ENCODE data around the gene OR1F1. TPM values are rescaled to one million over a fixed set of nuclear protein-coding genes. Genes with fewer than 3 reads are reported as not detected.

The OR1F1 gene
- total and polyA plus RNA-seq, 9 of the 15 experiments (the other 6 are each of a cell fraction or from before 2014, with no cell fraction given): 0.15 to 0.61 (median 0.35) TPM; not detected in 3

DNA sequence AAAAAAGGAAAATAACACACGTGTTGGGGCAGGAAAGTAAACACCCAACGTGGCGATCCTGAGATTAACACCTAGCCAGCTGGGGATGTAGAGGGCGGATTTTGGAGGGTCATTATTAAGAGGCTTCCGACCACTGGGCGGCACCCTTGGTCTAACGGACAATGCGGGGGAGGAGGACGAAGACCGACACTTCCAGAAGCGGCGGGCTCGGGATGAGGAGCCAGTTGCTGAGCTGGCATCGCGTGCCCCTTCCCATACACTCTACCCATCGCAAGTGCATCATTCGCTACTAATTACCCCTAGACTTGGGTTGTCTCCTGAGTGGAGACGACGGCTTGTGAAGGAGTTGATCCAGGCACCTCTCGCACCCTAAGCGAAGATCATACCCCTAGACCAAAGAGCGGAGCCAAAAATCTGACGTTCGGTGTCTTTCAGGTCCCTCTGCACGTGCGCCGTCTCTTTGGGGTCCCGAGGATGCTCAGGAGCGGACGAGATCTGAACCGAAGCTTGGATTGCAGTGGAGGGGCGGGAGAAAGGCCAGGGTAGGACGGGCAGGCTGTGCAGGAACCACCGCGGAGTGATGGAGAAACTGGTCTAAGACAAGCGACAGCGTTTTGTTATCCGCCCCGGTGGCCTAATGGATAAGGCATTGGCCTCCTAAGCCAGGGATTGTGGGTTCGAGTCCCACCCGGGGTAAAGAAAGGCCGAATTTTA lies 35.6 kb upstream of the OR1F1 start (continued):
- TF ChIP-seq, protein P1, sequence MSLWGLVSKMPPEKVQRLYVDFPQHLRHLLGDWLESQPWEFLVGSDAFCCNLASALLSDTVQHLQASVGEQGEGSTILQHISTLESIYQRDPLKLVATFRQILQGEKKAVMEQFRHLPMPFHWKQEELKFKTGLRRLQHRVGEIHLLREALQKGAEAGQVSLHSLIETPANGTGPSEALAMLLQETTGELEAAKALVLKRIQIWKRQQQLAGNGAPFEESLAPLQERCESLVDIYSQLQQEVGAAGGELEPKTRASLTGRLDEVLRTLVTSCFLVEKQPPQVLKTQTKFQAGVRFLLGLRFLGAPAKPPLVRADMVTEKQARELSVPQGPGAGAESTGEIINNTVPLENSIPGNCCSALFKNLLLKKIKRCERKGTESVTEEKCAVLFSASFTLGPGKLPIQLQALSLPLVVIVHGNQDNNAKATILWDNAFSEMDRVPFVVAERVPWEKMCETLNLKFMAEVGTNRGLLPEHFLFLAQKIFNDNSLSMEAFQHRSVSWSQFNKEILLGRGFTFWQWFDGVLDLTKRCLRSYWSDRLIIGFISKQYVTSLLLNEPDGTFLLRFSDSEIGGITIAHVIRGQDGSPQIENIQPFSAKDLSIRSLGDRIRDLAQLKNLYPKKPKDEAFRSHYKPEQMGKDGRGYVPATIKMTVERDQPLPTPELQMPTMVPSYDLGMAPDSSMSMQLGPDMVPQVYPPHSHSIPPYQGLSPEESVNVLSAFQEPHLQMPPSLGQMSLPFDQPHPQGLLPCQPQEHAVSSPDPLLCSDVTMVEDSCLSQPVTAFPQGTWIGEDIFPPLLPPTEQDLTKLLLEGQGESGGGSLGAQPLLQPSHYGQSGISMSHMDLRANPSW (CRISPR knock-in tag; IDR thresholded peaks at IDR 0.05): no peak
- TF ChIP-seq ZNF12 (CRISPR knock-in tag; IDR thresholded peaks at IDR 0.05) (peak; percentile 67; the same call in 1 of the 2 replicates), PTBP1 (IDR thresholded peaks at IDR 0.05; ENCODE audit: low read depth, low read length) (no peak), SMARCA4 (IDR thresholded peaks at IDR 0.05) (0 out of 2 replicates have a peak, but pooled peaks have one; percentile 9), FOXJ2 (tag; IDR thresholded peaks at IDR 0.05) (no peak; the same call in 1 of the 2 replicates), TEAD4 (IDR thresholded peaks at IDR 0.05; ENCODE audit: low read length) (peak; percentile 83), TEAD4 (CRISPR knock-in tag; IDR thresholded peaks at IDR 0.05; ENCODE audit: borderline replicate concordance) (no peak), ZNF583 (CRISPR knock-in tag; IDR thresholded peaks at IDR 0.05) (no peak), MCM3 (IDR thresholded peaks at IDR 0.05) (no peak)
- TF ChIP-seq, protein P2, sequence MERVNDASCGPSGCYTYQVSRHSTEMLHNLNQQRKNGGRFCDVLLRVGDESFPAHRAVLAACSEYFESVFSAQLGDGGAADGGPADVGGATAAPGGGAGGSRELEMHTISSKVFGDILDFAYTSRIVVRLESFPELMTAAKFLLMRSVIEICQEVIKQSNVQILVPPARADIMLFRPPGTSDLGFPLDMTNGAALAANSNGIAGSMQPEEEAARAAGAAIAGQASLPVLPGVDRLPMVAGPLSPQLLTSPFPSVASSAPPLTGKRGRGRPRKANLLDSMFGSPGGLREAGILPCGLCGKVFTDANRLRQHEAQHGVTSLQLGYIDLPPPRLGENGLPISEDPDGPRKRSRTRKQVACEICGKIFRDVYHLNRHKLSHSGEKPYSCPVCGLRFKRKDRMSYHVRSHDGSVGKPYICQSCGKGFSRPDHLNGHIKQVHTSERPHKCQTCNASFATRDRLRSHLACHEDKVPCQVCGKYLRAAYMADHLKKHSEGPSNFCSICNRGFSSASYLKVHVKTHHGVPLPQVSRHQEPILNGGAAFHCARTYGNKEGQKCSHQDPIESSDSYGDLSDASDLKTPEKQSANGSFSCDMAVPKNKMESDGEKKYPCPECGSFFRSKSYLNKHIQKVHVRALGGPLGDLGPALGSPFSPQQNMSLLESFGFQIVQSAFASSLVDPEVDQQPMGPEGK (CRISPR knock-in tag; IDR thresholded peaks at IDR 0.05; ENCODE audit: borderline replicate concordance): no peak
- TF ChIP-seq, protein P3, sequence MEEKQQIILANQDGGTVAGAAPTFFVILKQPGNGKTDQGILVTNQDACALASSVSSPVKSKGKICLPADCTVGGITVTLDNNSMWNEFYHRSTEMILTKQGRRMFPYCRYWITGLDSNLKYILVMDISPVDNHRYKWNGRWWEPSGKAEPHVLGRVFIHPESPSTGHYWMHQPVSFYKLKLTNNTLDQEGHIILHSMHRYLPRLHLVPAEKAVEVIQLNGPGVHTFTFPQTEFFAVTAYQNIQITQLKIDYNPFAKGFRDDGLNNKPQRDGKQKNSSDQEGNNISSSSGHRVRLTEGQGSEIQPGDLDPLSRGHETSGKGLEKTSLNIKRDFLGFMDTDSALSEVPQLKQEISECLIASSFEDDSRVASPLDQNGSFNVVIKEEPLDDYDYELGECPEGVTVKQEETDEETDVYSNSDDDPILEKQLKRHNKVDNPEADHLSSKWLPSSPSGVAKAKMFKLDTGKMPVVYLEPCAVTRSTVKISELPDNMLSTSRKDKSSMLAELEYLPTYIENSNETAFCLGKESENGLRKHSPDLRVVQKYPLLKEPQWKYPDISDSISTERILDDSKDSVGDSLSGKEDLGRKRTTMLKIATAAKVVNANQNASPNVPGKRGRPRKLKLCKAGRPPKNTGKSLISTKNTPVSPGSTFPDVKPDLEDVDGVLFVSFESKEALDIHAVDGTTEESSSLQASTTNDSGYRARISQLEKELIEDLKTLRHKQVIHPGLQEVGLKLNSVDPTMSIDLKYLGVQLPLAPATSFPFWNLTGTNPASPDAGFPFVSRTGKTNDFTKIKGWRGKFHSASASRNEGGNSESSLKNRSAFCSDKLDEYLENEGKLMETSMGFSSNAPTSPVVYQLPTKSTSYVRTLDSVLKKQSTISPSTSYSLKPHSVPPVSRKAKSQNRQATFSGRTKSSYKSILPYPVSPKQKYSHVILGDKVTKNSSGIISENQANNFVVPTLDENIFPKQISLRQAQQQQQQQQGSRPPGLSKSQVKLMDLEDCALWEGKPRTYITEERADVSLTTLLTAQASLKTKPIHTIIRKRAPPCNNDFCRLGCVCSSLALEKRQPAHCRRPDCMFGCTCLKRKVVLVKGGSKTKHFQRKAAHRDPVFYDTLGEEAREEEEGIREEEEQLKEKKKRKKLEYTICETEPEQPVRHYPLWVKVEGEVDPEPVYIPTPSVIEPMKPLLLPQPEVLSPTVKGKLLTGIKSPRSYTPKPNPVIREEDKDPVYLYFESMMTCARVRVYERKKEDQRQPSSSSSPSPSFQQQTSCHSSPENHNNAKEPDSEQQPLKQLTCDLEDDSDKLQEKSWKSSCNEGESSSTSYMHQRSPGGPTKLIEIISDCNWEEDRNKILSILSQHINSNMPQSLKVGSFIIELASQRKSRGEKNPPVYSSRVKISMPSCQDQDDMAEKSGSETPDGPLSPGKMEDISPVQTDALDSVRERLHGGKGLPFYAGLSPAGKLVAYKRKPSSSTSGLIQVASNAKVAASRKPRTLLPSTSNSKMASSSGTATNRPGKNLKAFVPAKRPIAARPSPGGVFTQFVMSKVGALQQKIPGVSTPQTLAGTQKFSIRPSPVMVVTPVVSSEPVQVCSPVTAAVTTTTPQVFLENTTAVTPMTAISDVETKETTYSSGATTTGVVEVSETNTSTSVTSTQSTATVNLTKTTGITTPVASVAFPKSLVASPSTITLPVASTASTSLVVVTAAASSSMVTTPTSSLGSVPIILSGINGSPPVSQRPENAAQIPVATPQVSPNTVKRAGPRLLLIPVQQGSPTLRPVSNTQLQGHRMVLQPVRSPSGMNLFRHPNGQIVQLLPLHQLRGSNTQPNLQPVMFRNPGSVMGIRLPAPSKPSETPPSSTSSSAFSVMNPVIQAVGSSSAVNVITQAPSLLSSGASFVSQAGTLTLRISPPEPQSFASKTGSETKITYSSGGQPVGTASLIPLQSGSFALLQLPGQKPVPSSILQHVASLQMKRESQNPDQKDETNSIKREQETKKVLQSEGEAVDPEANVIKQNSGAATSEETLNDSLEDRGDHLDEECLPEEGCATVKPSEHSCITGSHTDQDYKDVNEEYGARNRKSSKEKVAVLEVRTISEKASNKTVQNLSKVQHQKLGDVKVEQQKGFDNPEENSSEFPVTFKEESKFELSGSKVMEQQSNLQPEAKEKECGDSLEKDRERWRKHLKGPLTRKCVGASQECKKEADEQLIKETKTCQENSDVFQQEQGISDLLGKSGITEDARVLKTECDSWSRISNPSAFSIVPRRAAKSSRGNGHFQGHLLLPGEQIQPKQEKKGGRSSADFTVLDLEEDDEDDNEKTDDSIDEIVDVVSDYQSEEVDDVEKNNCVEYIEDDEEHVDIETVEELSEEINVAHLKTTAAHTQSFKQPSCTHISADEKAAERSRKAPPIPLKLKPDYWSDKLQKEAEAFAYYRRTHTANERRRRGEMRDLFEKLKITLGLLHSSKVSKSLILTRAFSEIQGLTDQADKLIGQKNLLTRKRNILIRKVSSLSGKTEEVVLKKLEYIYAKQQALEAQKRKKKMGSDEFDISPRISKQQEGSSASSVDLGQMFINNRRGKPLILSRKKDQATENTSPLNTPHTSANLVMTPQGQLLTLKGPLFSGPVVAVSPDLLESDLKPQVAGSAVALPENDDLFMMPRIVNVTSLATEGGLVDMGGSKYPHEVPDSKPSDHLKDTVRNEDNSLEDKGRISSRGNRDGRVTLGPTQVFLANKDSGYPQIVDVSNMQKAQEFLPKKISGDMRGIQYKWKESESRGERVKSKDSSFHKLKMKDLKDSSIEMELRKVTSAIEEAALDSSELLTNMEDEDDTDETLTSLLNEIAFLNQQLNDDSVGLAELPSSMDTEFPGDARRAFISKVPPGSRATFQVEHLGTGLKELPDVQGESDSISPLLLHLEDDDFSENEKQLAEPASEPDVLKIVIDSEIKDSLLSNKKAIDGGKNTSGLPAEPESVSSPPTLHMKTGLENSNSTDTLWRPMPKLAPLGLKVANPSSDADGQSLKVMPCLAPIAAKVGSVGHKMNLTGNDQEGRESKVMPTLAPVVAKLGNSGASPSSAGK (IDR thresholded peaks at IDR 0.05): peak; percentile 94
